ENCODE measurements around the gene SOX18. TPM values are rescaled to one million over a fixed set of nuclear protein-coding genes. Genes with fewer than 3 reads are reported as not detected.
A peak's percentile ranks its signal among the peaks of the same experiment; 100 is the strongest.
"Not testable (repeated sequence)": the region's sequence is repeated elsewhere in the genome, so short reads cannot be mapped to it uniquely, and the experiment has no call there.

Gene SOX18
- total RNA-seq = not detected in 2 replicates
- 0.06 TPM for polyA plus RNA-seq (2012)

GRCh38 chr20:64049060-64049877, at the start of gene SOX18:
SOX18 (minus strand) TSS chr20:64049639; CDS start chr20:64049516, 123 bp downstream.
- no peak for DNase-seq (ENCODE audit: low read depth)

GRCh38 chr20:64098471-64099013, 49.1 kb upstream of the SOX18 start:
- DNase-seq (ENCODE audit: low read depth) = no peak

- DNase-seq (ENCODE audit: low read depth) = no peak
Observed at GRCh38 chr20:64096535-64096934, 47.1 kb upstream of the SOX18 start.

- DNase-seq (ENCODE audit: low read depth) = no peak
Observed at GRCh38 chr20:64095927-64096326, 46.5 kb upstream of the SOX18 start.

- DNase-seq (ENCODE audit: low read depth) = no peak
Observed at GRCh38 chr20:64095455-64095854, 46.0 kb upstream of the SOX18 start.

GRCh38 chr20:64093013-64093503, 43.6 kb upstream of the SOX18 start:
- no peak for DNase-seq (ENCODE audit: low read depth)

- no peak for DNase-seq (ENCODE audit: low read depth)
Observed at GRCh38 chr20:64092258-64093012, 43.0 kb upstream of the SOX18 start.

GRCh38 chr20:64091770-64092169, 42.3 kb upstream of the SOX18 start:
- DNase-seq (ENCODE audit: low read depth) = no peak

- DNase-seq (ENCODE audit: low read depth) = no peak
Observed at GRCh38 chr20:64091340-64091739, 41.9 kb upstream of the SOX18 start.

- DNase-seq (ENCODE audit: low read depth) = no peak
Observed at GRCh38 chr20:64090165-64090564, 40.7 kb upstream of the SOX18 start.

GRCh38 chr20:64088586-64088985, 39.1 kb upstream of the SOX18 start:
- DNase-seq (ENCODE audit: low read depth) = not testable (repeated sequence)

- not testable (repeated sequence) for DNase-seq (ENCODE audit: low read depth)
Observed at GRCh38 chr20:64087226-64087825, 37.9 kb upstream of the SOX18 start.

- no peak for DNase-seq (ENCODE audit: low read depth)
Observed at GRCh38 chr20:64086801-64087200, 37.4 kb upstream of the SOX18 start.

- no peak for DNase-seq (ENCODE audit: low read depth)
Observed at GRCh38 chr20:64084685-64085152, 35.3 kb upstream of the SOX18 start.

GRCh38 chr20:64083804-64084684, 34.6 kb upstream of the SOX18 start, which contains the start of gene LKAAEAR1:
LKAAEAR1 (minus strand) TSS chr20:64084398; CDS start chr20:64084219, 179 bp downstream.
- no peak for DNase-seq (ENCODE audit: low read depth)

- DNase-seq (ENCODE audit: low read depth) = peak; percentile 62
Observed at GRCh38 chr20:64083378-64083803, 34.0 kb upstream of the SOX18 start.

- DNase-seq (ENCODE audit: low read depth) = no peak
Observed at GRCh38 chr20:64082820-64083377, 33.5 kb upstream of the SOX18 start.

- DNase-seq (ENCODE audit: low read depth) = no peak
Observed at GRCh38 chr20:64082126-64082731, 32.8 kb upstream of the SOX18 start.

GRCh38 chr20:64081624-64081964, 32.2 kb upstream of the SOX18 start:
- DNase-seq (ENCODE audit: low read depth) = no peak

All from myocyte (in vitro differentiated cells).